IPS DF 19.7 (cell line): ENCODE measurements around the gene GALNT8.
A peak's percentile ranks its signal among the peaks of the same experiment; 100 is the strongest.
"Not testable (repeated sequence)": the region's sequence is repeated elsewhere in the genome, so short reads cannot be mapped to it uniquely, and the experiment has no call there.

Experiments
- DNase-seq: peaks from one replicate; pipeline ENCODE4 v3.0.0-alpha.2; 2013; ENCODE audit warnings: low read depth, low spot score

The GALNT8 gene

GRCh38 chr12:4719821-4720636 is at the start of gene GALNT8:
TSS of gene GALNT8 (plus strand) at chr12:4720400. CDS start at chr12:4720678, 278 bp downstream.
- DNase-seq, result no peak

DNA sequence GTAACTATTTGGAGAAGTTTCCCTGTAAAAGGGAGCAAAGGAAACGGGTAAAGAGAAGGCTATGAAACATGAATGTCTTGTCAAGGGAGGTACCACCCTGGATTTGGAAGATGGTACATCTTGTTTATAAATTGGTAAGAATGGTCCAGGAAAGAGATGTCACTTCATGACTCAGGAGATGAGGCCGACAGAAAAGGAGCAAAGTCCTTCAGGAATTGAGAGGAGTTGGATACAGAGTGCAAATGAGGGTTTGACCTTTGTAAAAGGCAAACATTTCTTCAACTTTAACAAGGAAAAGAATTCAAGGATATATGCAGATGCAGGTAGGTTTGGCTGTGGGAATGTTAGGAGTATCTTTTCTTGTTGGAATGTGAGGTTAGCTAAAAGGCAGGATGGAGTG is 40.5 kb upstream of the GALNT8 start:
- no peak for DNase-seq

- DNase-seq, result no peak
Observed at GRCh38 chr12:4681732-4682131, 38.5 kb upstream of the GALNT8 start.

DNA sequence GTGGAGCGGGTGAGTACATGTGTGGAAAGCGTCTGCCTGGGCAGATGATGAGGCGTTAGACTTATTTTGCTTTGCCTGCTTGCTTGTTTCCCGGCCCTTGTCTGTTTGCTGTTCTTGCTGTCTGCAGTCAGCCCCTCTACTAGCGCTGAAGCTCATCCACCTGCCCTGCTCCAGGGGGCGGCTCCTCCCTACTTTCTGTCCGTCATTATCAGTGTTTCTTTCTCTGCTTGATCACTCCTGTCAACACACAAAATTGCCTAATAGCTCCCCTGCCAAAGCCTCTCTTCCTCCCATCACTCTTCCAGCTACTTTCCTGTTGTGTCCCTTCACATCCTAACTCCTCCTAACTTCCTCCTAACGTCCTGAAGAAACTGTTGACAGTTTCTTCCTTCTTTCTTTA is 34.9 kb upstream of the GALNT8 start:
- DNase-seq, result no peak

DNA sequence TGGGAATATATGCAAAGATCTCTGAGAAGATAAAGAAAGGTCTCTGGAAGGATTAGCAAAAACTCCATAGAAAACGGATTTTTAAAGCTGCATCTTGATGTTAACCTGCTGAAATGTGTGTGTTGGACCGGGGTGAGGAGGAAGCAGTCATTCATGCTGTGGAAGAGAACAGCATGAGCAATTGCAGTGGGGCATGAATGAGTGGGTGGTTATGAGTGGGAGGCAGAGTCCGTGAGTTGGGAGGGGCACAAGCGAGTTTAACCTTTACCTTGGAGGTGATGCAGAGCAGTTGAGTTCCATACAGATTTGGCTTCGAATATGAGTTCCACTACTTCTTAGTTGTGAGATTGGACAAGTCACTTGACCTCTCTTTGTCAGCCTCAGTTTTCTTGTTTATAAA is 29.4 kb upstream of the GALNT8 start:
- DNase-seq, result no peak

DNA sequence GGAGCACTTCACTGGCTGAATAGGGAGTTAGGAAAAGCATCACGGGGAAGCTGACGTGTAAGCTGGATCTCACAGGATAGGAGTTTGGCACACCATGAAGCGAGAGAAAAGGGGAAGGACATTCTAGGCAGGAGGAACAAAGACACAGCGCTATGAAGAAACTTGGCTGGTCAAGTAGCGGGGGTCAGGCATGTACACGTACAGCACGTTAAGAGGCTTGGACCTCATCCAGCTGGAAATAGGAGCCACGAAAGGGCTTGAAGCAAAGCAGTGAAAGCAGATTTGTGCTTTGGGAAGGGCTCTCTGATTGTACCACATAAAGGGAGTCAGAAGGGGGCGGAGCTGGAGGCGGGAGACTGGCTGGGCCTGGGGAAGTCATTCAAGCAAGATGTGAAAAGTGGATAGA is 19.6 kb upstream of the GALNT8 start:
- no peak for DNase-seq

- DNase-seq, result no peak
Observed at GRCh38 chr12:4701395-4702190, 18.6 kb upstream of the GALNT8 start.

- no peak for DNase-seq
Observed at GRCh38 chr12:4703676-4704075, 16.5 kb upstream of the GALNT8 start.

- no peak for DNase-seq
Observed at GRCh38 chr12:4705824-4706223, 14.4 kb upstream of the GALNT8 start.

DNA sequence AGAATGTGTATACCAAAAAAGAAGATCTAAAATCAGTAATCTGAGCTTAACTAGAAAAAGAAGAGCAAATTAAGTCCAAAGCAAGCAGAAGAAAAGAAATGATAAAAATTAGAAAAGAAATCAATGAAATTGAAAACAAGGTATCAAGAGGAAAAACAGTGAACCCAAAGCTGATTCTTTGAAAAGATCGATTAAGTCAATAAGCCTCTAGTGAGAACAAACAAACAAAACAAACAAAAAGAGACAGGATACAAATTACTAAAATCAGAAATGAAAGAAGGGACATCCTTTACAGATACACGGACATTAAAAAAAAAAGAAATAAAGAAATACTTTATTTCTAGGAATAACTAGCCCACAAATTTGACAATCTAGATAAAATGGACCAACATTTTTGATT is 12.9 kb upstream of the GALNT8 start:
- no peak for DNase-seq

GRCh38 chr12:4710113-4710512 is 10.1 kb upstream of the GALNT8 start:
- no peak for DNase-seq

DNA sequence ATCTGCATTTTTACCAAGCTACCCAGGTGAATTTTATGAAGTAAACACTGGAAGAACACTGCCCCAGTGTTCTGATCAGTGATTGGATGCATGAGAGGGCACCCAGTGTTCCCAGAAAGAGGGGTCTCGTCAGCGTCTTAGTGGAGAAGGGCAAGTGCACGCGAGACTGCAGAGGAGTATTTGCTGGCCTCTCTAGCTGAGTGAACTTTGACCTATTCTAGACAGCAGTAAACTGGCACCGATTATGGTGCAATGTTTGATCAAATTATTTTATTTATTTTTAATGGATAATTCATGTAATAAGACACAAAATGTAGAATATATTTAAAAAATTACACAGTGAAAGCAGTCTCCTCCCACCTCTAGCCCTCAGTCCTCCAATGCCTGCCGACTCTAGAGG is 5.3 kb upstream of the GALNT8 start:
- DNase-seq, result no peak

DNA sequence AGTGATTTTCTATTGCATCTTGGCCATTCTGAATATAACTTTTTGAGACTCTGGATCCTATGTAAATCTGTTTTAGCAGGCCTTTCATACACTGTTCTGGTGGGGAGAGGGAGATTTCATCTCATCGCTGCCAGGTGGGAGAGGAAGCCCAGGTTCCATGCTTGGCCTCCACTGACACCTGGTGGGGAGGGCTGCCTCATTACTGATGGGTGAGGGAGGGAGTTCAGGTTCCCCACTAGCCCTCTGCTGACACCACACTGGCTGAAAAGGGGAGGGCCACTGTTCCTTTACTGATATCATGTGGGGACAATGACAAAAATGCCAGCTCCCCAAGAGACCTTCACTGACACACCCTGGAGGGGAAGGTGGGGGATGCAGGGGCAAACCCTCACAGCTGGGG is 2.4 kb upstream of the GALNT8 start:
- DNase-seq, result no peak

- DNase-seq, result peak; percentile 82
Observed at GRCh38 chr12:4720637-4720995, 416 bp downstream of the GALNT8 start.

- not testable (repeated sequence) for DNase-seq
Observed at GRCh38 chr12:4721587-4721986, 1.4 kb downstream of the GALNT8 start.

- DNase-seq, result no peak
Observed at GRCh38 chr12:4723226-4723625, 3.0 kb downstream of the GALNT8 start.

- DNase-seq, result no peak
Observed at GRCh38 chr12:4725057-4725456, 4.9 kb downstream of the GALNT8 start.

- DNase-seq, result no peak
Observed at GRCh38 chr12:4734625-4735340, 14.6 kb downstream of the GALNT8 start.

GRCh38 chr12:4736091-4736490 is 15.9 kb downstream of the GALNT8 start:
- DNase-seq, result no peak

DNA sequence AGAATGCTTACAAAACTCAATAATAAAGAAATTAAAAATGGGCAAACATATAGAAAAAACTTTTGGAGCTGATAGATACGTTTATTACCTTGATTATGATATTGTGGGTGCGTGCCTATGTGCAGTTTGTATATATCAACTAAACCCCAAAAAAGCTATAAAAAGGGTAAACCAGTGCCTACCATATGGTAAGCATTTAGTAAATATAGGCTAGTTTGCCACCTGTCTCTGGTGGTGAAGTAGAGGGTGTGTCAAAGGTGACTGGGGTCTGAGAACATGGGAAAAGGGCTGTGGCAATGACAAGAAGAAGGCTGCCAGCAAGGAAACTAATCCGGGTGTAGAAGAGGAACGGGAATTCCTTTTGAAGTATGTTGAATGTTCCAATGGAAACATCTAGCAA is 18.3 kb downstream of the GALNT8 start:
- DNase-seq, result no peak

DNA sequence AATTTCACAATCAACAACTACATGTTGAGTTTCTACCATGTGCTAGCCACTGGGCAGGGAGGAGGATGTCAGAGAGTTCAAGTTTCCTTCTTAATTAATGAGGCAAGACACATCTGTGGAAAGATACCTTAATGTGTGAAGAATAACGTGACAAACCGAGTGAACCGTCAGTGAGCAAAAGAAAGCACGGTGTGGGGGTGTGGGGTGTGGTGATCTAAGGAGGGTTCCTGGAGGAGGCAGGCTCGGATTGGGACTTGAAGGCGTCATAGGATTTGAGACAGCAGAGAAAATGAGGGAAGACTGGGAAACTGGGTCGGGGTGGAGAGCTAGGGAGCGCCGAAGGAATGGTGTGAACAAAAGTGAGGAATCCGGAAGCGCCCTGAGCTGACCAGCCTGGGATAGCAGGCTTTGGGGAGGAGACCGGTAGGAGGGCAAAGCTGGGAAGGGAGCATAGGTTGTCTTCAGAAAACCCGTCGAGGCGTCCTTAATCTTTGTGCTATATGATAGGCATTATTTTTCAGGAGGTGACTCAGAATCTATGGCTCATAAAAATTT is 22.3 kb downstream of the GALNT8 start:
- no peak for DNase-seq

DNA sequence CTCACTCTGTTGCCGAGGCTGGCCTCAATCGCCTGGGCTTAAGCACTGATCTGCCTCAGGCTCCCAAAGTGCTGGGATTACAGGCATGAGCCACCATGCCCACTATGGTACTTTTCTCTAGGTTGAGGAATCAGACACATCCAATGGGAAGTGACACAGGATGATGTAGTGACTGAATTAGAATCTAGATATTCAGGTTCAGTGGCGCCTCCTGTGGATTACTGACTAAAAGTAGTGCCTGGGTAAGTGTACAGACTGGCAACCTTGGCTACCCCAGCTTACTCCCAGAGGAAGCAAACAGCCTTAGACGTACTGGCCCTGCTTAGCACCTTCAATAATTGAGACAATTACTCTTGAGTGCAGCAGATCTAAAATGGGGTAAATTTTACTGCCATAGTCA is 22.8 kb downstream of the GALNT8 start:
- no peak for DNase-seq
